GM19452 (cell line): ENCODE measurements around the gene ZNF48.

Experiments
- ATAC-seq: cut with Tn5 transposase; IDR thresholded peaks from one replicate; pipeline ENCODE4 v1.9.1; 2021; ENCODE audit not compliant: unreplicated experiment

Gene ZNF48

DNA sequence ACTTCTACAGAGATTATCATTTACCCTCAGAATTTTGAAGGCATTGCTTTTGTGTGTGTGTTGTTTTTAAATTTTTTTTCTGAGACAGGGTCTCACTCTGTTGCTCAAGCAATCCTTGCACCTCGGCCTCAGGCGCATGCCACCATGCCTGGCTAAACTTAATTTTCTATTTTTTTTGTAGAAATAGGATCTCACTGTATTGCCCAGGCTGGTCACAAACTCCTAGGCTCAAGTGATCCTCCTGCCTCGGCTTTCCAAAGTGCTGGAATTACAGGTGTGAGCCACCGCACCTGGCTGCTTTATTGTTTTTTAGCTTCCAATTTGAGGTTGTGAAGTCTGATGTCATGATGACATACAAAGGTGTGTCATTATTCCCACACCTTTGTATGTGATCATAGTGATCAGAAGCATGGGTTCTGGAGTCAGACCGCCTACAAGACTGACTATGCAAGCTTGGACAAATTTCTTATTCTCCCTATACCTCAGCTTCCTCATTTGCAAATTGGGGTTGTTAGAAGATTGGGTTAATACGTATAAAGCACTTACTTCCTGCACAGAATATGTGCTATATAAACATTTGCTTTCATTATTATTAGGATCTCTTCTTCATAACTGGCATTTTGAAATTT lies 44.6 kb downstream of the ZNF48 start:
- ATAC-seq, result no peak

GRCh38 chr16:30443631-30444030 lies 48.4 kb downstream of the ZNF48 start:
- no peak for ATAC-seq

- no peak for ATAC-seq
These were observed 49.3 kb downstream of the ZNF48 start for GRCh38 chr16:30444231-30445148.

- peak; percentile 4 for ATAC-seq
These were observed 49.9 kb downstream of the ZNF48 start for GRCh38 chr16:30445149-30445407.

GRCh38 chr16:30445408-30446202 lies 50.4 kb downstream of the ZNF48 start, which contains the start of gene SEPHS2:
Gene SEPHS2 (minus strand): TSS chr16:30445874. CDS start chr16:30445727, 147 bp downstream.
- peak; percentile 85 for ATAC-seq

GRCh38 chr16:30446203-30446595 lies 51.0 kb downstream of the ZNF48 start:
- no peak for ATAC-seq

- ATAC-seq, result no peak
These were observed 52.4 kb downstream of the ZNF48 start for GRCh38 chr16:30447512-30448226.

DNA sequence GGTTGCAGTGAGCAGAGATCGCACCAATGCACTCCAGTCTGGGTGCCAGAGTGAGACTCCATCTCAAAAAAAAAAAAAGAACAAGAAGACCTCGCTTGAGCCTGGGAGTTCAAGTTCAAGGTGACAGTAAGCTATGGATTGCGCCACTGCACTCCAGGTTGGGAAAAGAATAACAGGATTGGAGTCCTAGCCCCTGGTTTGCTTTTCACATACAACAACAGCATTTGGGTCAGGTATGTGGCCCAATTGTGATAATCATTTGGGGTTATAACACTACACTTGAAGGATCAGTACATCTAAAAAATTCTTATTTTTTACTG lies 53.9 kb downstream of the ZNF48 start:
- ATAC-seq, result no peak
